GM18907 (cell line): ENCODE results near the gene HMGA1.
"Not testable (repeated sequence)": the region's sequence is repeated elsewhere in the genome, so short reads cannot be mapped to it uniquely, and the experiment has no call there.

Experiments used
- ATAC-seq: cut with Tn5 transposase; IDR thresholded peaks from one replicate; pipeline ENCODE4 v1.9.1; 2021; ENCODE audit warnings: mild to moderate bottlenecking, moderate library complexity; ENCODE audit not compliant: unreplicated experiment

The HMGA1 gene

GRCh38 chr6:34259529-34260069, 22.9 kb downstream of the HMGA1 start:
- no peak for ATAC-seq

- no peak for ATAC-seq
Observed at GRCh38 chr6:34260576-34261267, 24.0 kb downstream of the HMGA1 start.

GRCh38 chr6:34263484-34263883, 26.8 kb downstream of the HMGA1 start:
- ATAC-seq, result not testable (repeated sequence)

GRCh38 chr6:34267746-34268145, 31.1 kb downstream of the HMGA1 start:
- ATAC-seq, result no peak

- not testable (repeated sequence) for ATAC-seq
Observed at GRCh38 chr6:34269132-34269531, 32.5 kb downstream of the HMGA1 start.

- not testable (repeated sequence) for ATAC-seq
Observed at GRCh38 chr6:34269658-34270341, 33.1 kb downstream of the HMGA1 start.

- ATAC-seq, result no peak
Observed at GRCh38 chr6:34272013-34272926, 35.6 kb downstream of the HMGA1 start.

GRCh38 chr6:34273242-34273805, 36.7 kb downstream of the HMGA1 start:
- no peak for ATAC-seq

- no peak for ATAC-seq
Observed at GRCh38 chr6:34274129-34274528, 37.5 kb downstream of the HMGA1 start.

GRCh38 chr6:34275128-34275804, 38.6 kb downstream of the HMGA1 start:
- ATAC-seq, result no peak

GRCh38 chr6:34276191-34276590, 39.5 kb downstream of the HMGA1 start:
- ATAC-seq, result no peak

GRCh38 chr6:34276881-34277762, 40.4 kb downstream of the HMGA1 start:
- no peak for ATAC-seq

GRCh38 chr6:34277763-34278112, 41.1 kb downstream of the HMGA1 start:
- ATAC-seq, result no peak

GRCh38 chr6:34278833-34279232, 42.2 kb downstream of the HMGA1 start:
- ATAC-seq, result no peak

GRCh38 chr6:34280216-34280615, 43.5 kb downstream of the HMGA1 start:
- ATAC-seq, result no peak

- ATAC-seq, result no peak
Observed at GRCh38 chr6:34281702-34282334, 45.1 kb downstream of the HMGA1 start.

GRCh38 chr6:34284563-34285447, 48.1 kb downstream of the HMGA1 start:
- ATAC-seq, result no peak
